Nephron progenitor cell (in vitro differentiated cells): ENCODE data around the gene HPCAL1.

ENCODE experiments used
- DNase-seq: peaks from one replicate; pipeline ENCODE4 v3.0.0; 2021
- H3K27ac Mint-ChIP-seq: 2 replicates; pipeline ENCODE4 v1.8.0; 2021; ENCODE audit warnings: mild to moderate bottlenecking, moderate library complexity, mixed read lengths
- H3K27me3 Mint-ChIP-seq: 2 replicates; pipeline ENCODE4 v1.8.0; 2021; ENCODE audit warnings: mild to moderate bottlenecking, low read depth, mixed read lengths; ENCODE audit not compliant: poor library complexity
- H3K36me3 Mint-ChIP-seq: 2 replicates; pipeline ENCODE4 v1.8.0; 2021; ENCODE audit warnings: low read depth, mixed read lengths
- H3K4me1 Mint-ChIP-seq: 2 replicates; pipeline ENCODE4 v1.8.0; 2021; ENCODE audit warnings: mixed read lengths
- H3K4me3 Mint-ChIP-seq: 2 replicates; pipeline ENCODE4 v1.8.0; 2021; ENCODE audit warnings: mild to moderate bottlenecking, moderate library complexity, mixed read lengths
- H3K9me3 Mint-ChIP-seq: 2 replicates; pipeline ENCODE4 v1.8.0; 2021; ENCODE audit warnings: mild to moderate bottlenecking, moderate library complexity, mixed read lengths
- CTCF ChIP-seq: fragments of 200-600 bp; sonication (generic); IDR thresholded peaks from 2 replicates; pipeline ENCODE4 v1.5.0; 2021; ENCODE audit warnings: antibody characterized with exemption

The HPCAL1 gene

DNA sequence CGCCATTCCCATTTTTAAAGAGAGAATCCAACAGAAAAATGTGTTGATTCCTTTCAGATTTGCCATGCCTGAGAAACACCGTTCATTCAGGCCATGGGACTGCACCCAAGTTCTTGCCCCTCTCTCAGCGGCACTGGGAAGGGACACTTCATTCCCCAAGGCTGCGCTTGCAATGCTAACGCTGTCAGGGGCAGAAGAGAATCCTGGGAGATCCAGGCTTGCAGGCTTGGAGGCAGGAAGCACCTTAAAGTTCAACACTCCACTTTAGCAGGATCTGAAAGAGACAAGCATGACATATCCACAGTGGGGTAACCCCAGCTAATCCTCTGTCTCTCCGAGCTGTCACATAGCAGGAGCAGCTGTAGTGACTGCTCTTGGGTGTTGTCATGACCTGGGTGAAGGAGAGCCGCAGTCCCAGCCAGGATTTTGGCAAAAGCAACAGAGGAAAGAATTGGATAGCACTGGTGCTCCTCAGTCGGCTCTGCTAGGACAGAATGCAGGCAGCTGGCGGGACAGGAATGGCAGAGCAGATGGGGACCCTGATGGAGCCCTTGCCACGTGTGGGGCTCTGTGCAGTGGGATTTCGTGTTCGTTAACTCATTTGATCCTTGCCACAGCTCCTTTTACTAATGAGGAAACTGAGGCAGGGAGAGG, 167.4 kb downstream of the HPCAL1 start:
- peaks cover 30% of the 10 kb centered on the region for H3K4me1 Mint-ChIP-seq
- H3K9me3 Mint-ChIP-seq, result no peaks in the 10 kb centered on the region
- TF ChIP-seq CTCF, result no peak
- H3K36me3 Mint-ChIP-seq, result no peaks in the 10 kb centered on the region
- peaks cover 5% of the 10 kb centered on the region for H3K27me3 Mint-ChIP-seq
- no peak overlapping the region for H3K27ac Mint-ChIP-seq
- H3K4me3 Mint-ChIP-seq, result no peak overlapping the region
- no peak for DNase-seq

GRCh38 chr2:10471046-10471571, 168.4 kb downstream of the HPCAL1 start:
- DNase-seq, result no peak
- Mint-ChIP-seq H3K9me3 (no peaks in the 10 kb centered on the region), H3K4me1 (peaks cover 33% of the 10 kb centered on the region), H3K4me3 (no peak overlapping the region), H3K27me3 (peaks cover 3% of the 10 kb centered on the region), H3K27ac (no peak overlapping the region), H3K36me3 (no peaks in the 10 kb centered on the region)
- no peak for TF ChIP-seq CTCF

DNA sequence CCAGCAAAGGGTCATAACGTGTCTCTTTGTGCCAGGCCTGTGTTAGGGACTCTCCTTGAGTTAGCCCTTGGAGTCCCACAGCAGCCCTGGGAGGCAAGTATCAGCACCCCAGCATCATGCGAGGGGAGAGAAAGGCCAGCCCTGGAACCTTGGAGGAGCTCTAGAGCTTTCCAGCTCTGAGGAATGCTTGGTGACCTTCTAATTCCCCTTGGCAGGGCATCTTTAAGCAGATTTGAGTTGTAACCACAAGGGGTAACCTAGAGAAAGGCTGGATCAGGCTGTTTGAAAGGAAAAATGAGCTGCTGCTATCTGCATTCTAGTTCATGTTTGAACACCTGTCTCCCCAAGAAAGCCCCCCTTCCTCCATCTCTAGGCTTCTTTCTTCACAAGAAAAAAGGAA, 169.3 kb downstream of the HPCAL1 start:
- Mint-ChIP-seq H3K27ac (no peak overlapping the region), H3K27me3 (peaks cover 3% of the 10 kb centered on the region), H3K4me1 (peaks cover 41% of the 10 kb centered on the region), H3K9me3 (no peaks in the 10 kb centered on the region), H3K36me3 (no peaks in the 10 kb centered on the region), H3K4me3 (no peak overlapping the region)
- no peak for TF ChIP-seq CTCF
- DNase-seq, result no peak

GRCh38 chr2:10473121-10473756, 170.5 kb downstream of the HPCAL1 start:
- Mint-ChIP-seq H3K9me3 (no peaks in the 10 kb centered on the region), H3K36me3 (no peaks in the 10 kb centered on the region), H3K27ac (no peak overlapping the region), H3K4me3 (no peak overlapping the region), H3K27me3 (peaks cover 3% of the 10 kb centered on the region), H3K4me1 (peaks cover 54% of the 10 kb centered on the region)
- DNase-seq, result no peak
- no peak for TF ChIP-seq CTCF

DNA sequence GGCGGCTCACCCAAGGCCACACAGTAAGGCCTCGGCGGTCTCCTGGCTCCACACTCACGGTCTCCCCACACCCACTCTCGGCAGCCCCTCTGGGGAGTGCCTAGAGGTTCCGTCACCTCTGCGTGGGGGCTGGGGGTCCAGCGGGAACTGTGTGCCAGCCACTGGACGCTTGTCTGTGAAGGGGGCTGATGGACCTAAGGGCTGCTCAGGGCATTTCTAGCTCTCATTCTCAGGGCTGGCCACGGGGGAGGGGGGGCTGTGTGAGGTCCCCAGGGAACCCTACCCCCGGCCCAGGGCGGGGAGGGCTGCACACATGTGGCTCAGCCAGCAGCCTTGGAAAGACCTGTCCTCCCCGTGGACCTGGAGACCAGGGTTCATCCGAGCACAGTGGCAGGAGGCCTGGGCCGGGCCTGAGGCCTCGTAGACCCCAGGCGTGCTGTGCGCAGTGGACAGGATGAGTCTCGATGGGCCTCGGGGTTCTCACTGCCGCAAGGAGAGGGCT, 172.6 kb downstream of the HPCAL1 start:
- H3K4me1 Mint-ChIP-seq, result peaks cover 63% of the 10 kb centered on the region
- no peaks in the 10 kb centered on the region for H3K36me3 Mint-ChIP-seq
- DNase-seq, result no peak
- H3K9me3 Mint-ChIP-seq, result no peaks in the 10 kb centered on the region
- TF ChIP-seq CTCF, result no peak
- H3K27ac Mint-ChIP-seq, result no peak overlapping the region
- peaks cover 2% of the 10 kb centered on the region for H3K27me3 Mint-ChIP-seq
- no peak overlapping the region for H3K4me3 Mint-ChIP-seq
